HUES64 (cell line): ENCODE data around the gene SDHB.
"Not testable (repeated sequence)": the region's sequence is repeated elsewhere in the genome, so short reads cannot be mapped to it uniquely, and the experiment has no call there.

Experiments used
- H3K27ac ChIP-seq: 2 replicates; pipeline ENCODE4 v1.7.0; 2013; ENCODE audit warnings: low read depth, low read length, inconsistent platforms
- H3K27me3 ChIP-seq: 2 replicates; pipeline ENCODE4 v1.6.1; 2013; ENCODE audit warnings: mild to moderate bottlenecking, low read length; ENCODE audit not compliant: insufficient read depth
- H3K36me3 ChIP-seq: 2 replicates; pipeline ENCODE4 v1.6.1; 2013; ENCODE audit warnings: mild to moderate bottlenecking, low read length; ENCODE audit not compliant: insufficient read depth
- H3K4me1 ChIP-seq: 2 replicates; pipeline ENCODE4 v1.6.1; 2013; ENCODE audit warnings: mild to moderate bottlenecking, low read length, moderate library complexity; ENCODE audit not compliant: insufficient read depth
- H3K4me3 ChIP-seq: 2 replicates; pipeline ENCODE4 v1.5.1; 2013; ENCODE audit warnings: mild to moderate bottlenecking, low read length, moderate library complexity
- H3K9ac ChIP-seq: 2 replicates; pipeline ENCODE4 v1.6.1; 2013; ENCODE audit warnings: mild to moderate bottlenecking, low read depth, low read length
- H3K9me3 ChIP-seq: 2 replicates; pipeline ENCODE4 v1.6.1; 2013; ENCODE audit warnings: low read depth, low read length; ENCODE audit not compliant: insufficient read depth
- WGBS: fragments of 150-250, 120-280 bp; methylation state at CpG from one replicate; pipeline ENCODE4 v1.1.7; 2013; ENCODE audit warnings: missing lambda C conversion rate; 5-methylcytosine and 5-hydroxymethylcytosine counted together

The SDHB gene

GRCh38 chr1:17071794-17072193, 18.0 kb upstream of the SDHB start:
- Histone ChIP-seq H3K27me3 (no peaks in the 10 kb centered on the region), H3K36me3 (no peaks in the 10 kb centered on the region), H3K9ac (no peak overlapping the region), H3K27ac (no peak overlapping the region), H3K9me3 (no peaks in the 10 kb centered on the region), H3K4me1 (no peaks in the 10 kb centered on the region), H3K4me3 (no peak overlapping the region)
- 77% methylated on average over 6 of the region's 6 CpGs for WGBS

- 82% methylated on average over 10 of the region's 10 CpGs for WGBS
Observed at GRCh38 chr1:17070163-17070525, 16.3 kb upstream of the SDHB start.

GRCh38 chr1:17069452-17070162, 15.8 kb upstream of the SDHB start:
- H3K36me3 ChIP-seq = no peaks in the 10 kb centered on the region
- 83% methylated on average over 6 of the region's 6 CpGs for WGBS
- no peaks in the 10 kb centered on the region for H3K4me1 ChIP-seq
- no peak overlapping the region for H3K4me3 ChIP-seq
- no peak overlapping the region for H3K9ac ChIP-seq
- H3K9me3 ChIP-seq = peaks cover 6% of the 10 kb centered on the region; the same call in 1 of the 2 replicates
- H3K27ac ChIP-seq = no peak overlapping the region
- H3K27me3 ChIP-seq = no peaks in the 10 kb centered on the region

More at GRCh38 chr1:17070163-17070525, 16.3 kb upstream of the SDHB start:
- H3K9ac ChIP-seq = no peak overlapping the region
- no peak overlapping the region for H3K27ac ChIP-seq
- no peaks in the 10 kb centered on the region for H3K4me1 ChIP-seq
- no peaks in the 10 kb centered on the region for H3K36me3 ChIP-seq
- peaks cover 3% of the 10 kb centered on the region; the same call in 1 of the 2 replicates for H3K9me3 ChIP-seq
- no peak overlapping the region for H3K4me3 ChIP-seq
- no peaks in the 10 kb centered on the region for H3K27me3 ChIP-seq

GRCh38 chr1:17068789-17069188, 15.0 kb upstream of the SDHB start:
- H3K9ac ChIP-seq = no peak overlapping the region
- no peaks in the 10 kb centered on the region for H3K36me3 ChIP-seq
- no peak overlapping the region for H3K27ac ChIP-seq
- H3K4me3 ChIP-seq = no peak overlapping the region
- no peaks in the 10 kb centered on the region for H3K27me3 ChIP-seq
- H3K9me3 ChIP-seq = peaks cover 6% of the 10 kb centered on the region; the same call in 1 of the 2 replicates
- H3K4me1 ChIP-seq = no peaks in the 10 kb centered on the region
- 75% methylated on average over 12 of the region's 12 CpGs for whole genome bisulfite sequencing

GRCh38 chr1:17067465-17068240, 13.8 kb upstream of the SDHB start:
- Histone ChIP-seq H3K36me3 (no peaks in the 10 kb centered on the region), H3K27me3 (no peaks in the 10 kb centered on the region), H3K9ac (no peak overlapping the region), H3K4me1 (no peaks in the 10 kb centered on the region), H3K27ac (no peak overlapping the region), H3K4me3 (no peak overlapping the region), H3K9me3 (peaks cover 6% of the 10 kb centered on the region; the same call in 1 of the 2 replicates)
- WGBS = 79% methylated on average over 7 of the region's 10 CpGs

GRCh38 chr1:17067069-17067426, 13.2 kb upstream of the SDHB start:
- Histone ChIP-seq H3K9ac (no peak overlapping the region), H3K4me3 (no peak overlapping the region), H3K27ac (no peak overlapping the region), H3K4me1 (no peaks in the 10 kb centered on the region), H3K36me3 (no peaks in the 10 kb centered on the region), H3K9me3 (peaks cover 6% of the 10 kb centered on the region; the same call in 1 of the 2 replicates), H3K27me3 (no peaks in the 10 kb centered on the region)
- WGBS = 95% methylated on average over 3 of the region's 3 CpGs

- H3K9me3 ChIP-seq = peaks cover 6% of the 10 kb centered on the region; the same call in 1 of the 2 replicates
- H3K36me3 ChIP-seq = no peaks in the 10 kb centered on the region
- no peak overlapping the region for H3K9ac ChIP-seq
- H3K4me3 ChIP-seq = no peak overlapping the region
- no peaks in the 10 kb centered on the region for H3K27me3 ChIP-seq
- WGBS = 94% methylated on average over 11 of the region's 11 CpGs
- no peaks in the 10 kb centered on the region for H3K4me1 ChIP-seq
- no peak overlapping the region for H3K27ac ChIP-seq
Observed at GRCh38 chr1:17066361-17067068, 12.7 kb upstream of the SDHB start.

GRCh38 chr1:17065666-17066065, 11.8 kb upstream of the SDHB start:
- Histone ChIP-seq H3K36me3 (no peaks in the 10 kb centered on the region), H3K9ac (no peak overlapping the region), H3K27me3 (no peaks in the 10 kb centered on the region), H3K27ac (no peak overlapping the region), H3K9me3 (peaks cover 6% of the 10 kb centered on the region; the same call in 1 of the 2 replicates), H3K4me1 (no peaks in the 10 kb centered on the region), H3K4me3 (no peak overlapping the region)
- 81% methylated on average over 7 of the region's 7 CpGs for WGBS

GRCh38 chr1:17062751-17063150, 8.9 kb upstream of the SDHB start:
- H3K27me3 ChIP-seq = not testable (repeated sequence)
- WGBS = 77% methylated on average over 7 of the region's 7 CpGs

GRCh38 chr1:17061892-17062291, 8.1 kb upstream of the SDHB start:
- Histone ChIP-seq H3K4me1 (peaks cover 5% of the 10 kb centered on the region), H3K27ac (no peak overlapping the region), H3K4me3 (no peak overlapping the region), H3K9me3 (peaks cover 6% of the 10 kb centered on the region; the same call in 1 of the 2 replicates), H3K36me3 (no peaks in the 10 kb centered on the region), H3K9ac (no peak overlapping the region), H3K27me3 (no peaks in the 10 kb centered on the region)
- WGBS = 88% methylated on average over 2 of the region's 2 CpGs

More at GRCh38 chr1:17062751-17063150, 8.9 kb upstream of the SDHB start:
- H3K36me3 ChIP-seq, H3K9me3 ChIP-seq, H3K27ac ChIP-seq, H3K4me3 ChIP-seq, H3K9ac ChIP-seq, H3K4me1 ChIP-seq: not testable (repeated sequence)

- H3K9me3 ChIP-seq = peaks cover 6% of the 10 kb centered on the region; the same call in 1 of the 2 replicates
- 95% methylated on average over 3 of the region's 3 CpGs for WGBS
- no peak overlapping the region for H3K4me3 ChIP-seq
- H3K27me3 ChIP-seq = no peaks in the 10 kb centered on the region
- no peak overlapping the region for H3K9ac ChIP-seq
- H3K27ac ChIP-seq = no peak overlapping the region
- peaks cover 5% of the 10 kb centered on the region for H3K4me1 ChIP-seq
- no peaks in the 10 kb centered on the region for H3K36me3 ChIP-seq
Observed at GRCh38 chr1:17061486-17061885, 7.7 kb upstream of the SDHB start.
